ENCODE data around the gene ARPC5L. TPM values are rescaled to one million over a fixed set of nuclear protein-coding genes. Genes with fewer than 3 reads are reported as not detected.

The ARPC5L gene
- total RNA-seq, 1 donor from 2014 or later: 15.7 TPM

- peak; percentile 45 for DNase-seq (ENCODE audit: low read depth)
These were observed 6.9 kb downstream of the ARPC5L start for GRCh38 chr9:124868511-124869465.

- DNase-seq (ENCODE audit: low read depth): no peak
These were observed 7.6 kb downstream of the ARPC5L start for GRCh38 chr9:124869466-124869985.

GRCh38 chr9:124869986-124870560, 8.1 kb downstream of the ARPC5L start:
- peak; percentile 42 for DNase-seq (ENCODE audit: low read depth)

- no peak for DNase-seq (ENCODE audit: low read depth)
These were observed 8.8 kb downstream of the ARPC5L start for GRCh38 chr9:124870723-124871122.

GRCh38 chr9:124871156-124871561, 9.2 kb downstream of the ARPC5L start:
- no peak for DNase-seq (ENCODE audit: low read depth)

GRCh38 chr9:124873664-124874063, 11.7 kb downstream of the ARPC5L start:
- no peak for DNase-seq (ENCODE audit: low read depth)

- DNase-seq (ENCODE audit: low read depth): no peak
These were observed 13.6 kb downstream of the ARPC5L start for GRCh38 chr9:124875501-124875900.

GRCh38 chr9:124877021-124877782, 15.3 kb downstream of the ARPC5L start:
- DNase-seq (ENCODE audit: low read depth): no peak

GRCh38 chr9:124878021-124878420, 16.1 kb downstream of the ARPC5L start:
- no peak for DNase-seq (ENCODE audit: low read depth)

- DNase-seq (ENCODE audit: low read depth): no peak
These were observed 16.6 kb downstream of the ARPC5L start for GRCh38 chr9:124878518-124878917.

GRCh38 chr9:124879226-124879625, 17.3 kb downstream of the ARPC5L start:
- DNase-seq (ENCODE audit: low read depth): no peak

GRCh38 chr9:124880501-124880900, 18.6 kb downstream of the ARPC5L start:
- no peak for DNase-seq (ENCODE audit: low read depth)

GRCh38 chr9:124881138-124881743, 19.3 kb downstream of the ARPC5L start:
- DNase-seq (ENCODE audit: low read depth): no peak

GRCh38 chr9:124882231-124882630, 20.3 kb downstream of the ARPC5L start:
- no peak for DNase-seq (ENCODE audit: low read depth)

GRCh38 chr9:124884376-124884775, 22.4 kb downstream of the ARPC5L start:
- DNase-seq (ENCODE audit: low read depth): peak; percentile 70

GRCh38 chr9:124885551-124885950, 23.6 kb downstream of the ARPC5L start:
- no peak for DNase-seq (ENCODE audit: low read depth)

- DNase-seq (ENCODE audit: low read depth): no peak
These were observed 24.5 kb downstream of the ARPC5L start for GRCh38 chr9:124886461-124886860.

GRCh38 chr9:124886866-124887492, 25.0 kb downstream of the ARPC5L start:
- DNase-seq (ENCODE audit: low read depth): no peak

- DNase-seq (ENCODE audit: low read depth): no peak
These were observed 25.9 kb downstream of the ARPC5L start for GRCh38 chr9:124887832-124888231.

GRCh38 chr9:124889006-124889405, 27.1 kb downstream of the ARPC5L start:
- DNase-seq (ENCODE audit: low read depth): no peak

- DNase-seq (ENCODE audit: low read depth): no peak
These were observed 28.2 kb downstream of the ARPC5L start for GRCh38 chr9:124890179-124890578.

All from renal cortical epithelial cell (primary cell).